ENCODE measurements around the gene MRGPRX2.

- no peak for TF ChIP-seq POLR2AphosphoS5 (IDR thresholded peaks at IDR 0.05; ENCODE audit: low read depth)
- TF ChIP-seq CTCF (conservative IDR thresholded peaks at IDR 0.05; ENCODE audit: low read depth in 2 of 2): peak; percentile 98
- TF ChIP-seq REST (IDR thresholded peaks at IDR 0.05; ENCODE audit: unreplicated experiment): no peak
- no peak for TF ChIP-seq JUNB (IDR thresholded peaks at IDR 0.05; ENCODE audit: unreplicated experiment)
- TF ChIP-seq EZH2phosphoT487 (IDR thresholded peaks at IDR 0.05; ENCODE audit: unreplicated experiment): no peak
- peak; percentile 82 for TF ChIP-seq CREB1 (CRISPR knock-in tag; IDR thresholded peaks at IDR 0.05; ENCODE audit: low read depth)
- no peak for TF ChIP-seq EZH2 (IDR thresholded peaks at IDR 0.05; ENCODE audit: low read depth, unreplicated experiment)
- TF ChIP-seq ZNF331 (CRISPR knock-in tag; IDR thresholded peaks at IDR 0.05; ENCODE audit: low read depth): no peak
- no peak for TF ChIP-seq ZNF114 (CRISPR knock-in tag; IDR thresholded peaks at IDR 0.05)
- TF ChIP-seq STAT1 (IDR thresholded peaks at IDR 0.05; ENCODE audit: unreplicated experiment): no peak
- TF ChIP-seq NANOG (IDR thresholded peaks at IDR 0.05; ENCODE audit: borderline replicate concordance): no peak
Observed at GRCh38 chr11:19071255-19071654, 10.7 kb upstream of the MRGPRX2 start.
